ENCODE data around the gene SYNDIG1.

SYNDIG1 gene

DNA sequence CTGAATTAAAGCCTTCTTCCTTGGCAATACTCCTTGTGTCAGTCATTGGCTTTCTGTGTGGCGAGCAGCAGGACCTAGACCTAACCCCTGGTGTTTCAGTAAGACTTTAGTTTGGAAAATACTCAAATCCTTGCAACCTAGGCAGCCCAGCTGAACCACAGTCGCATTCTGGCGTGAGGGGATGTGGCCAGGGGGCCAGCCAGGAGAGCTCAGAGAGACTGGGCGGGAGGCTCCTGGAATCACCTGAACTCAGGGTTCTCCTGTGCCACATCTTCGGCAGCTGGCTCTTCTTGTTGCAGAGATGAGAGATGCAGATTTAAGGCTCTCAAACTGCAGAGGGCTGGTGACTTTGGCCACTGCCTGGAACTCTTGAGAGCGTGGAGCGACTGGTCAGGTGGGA is 102.7 kb downstream of the SYNDIG1 start:
- DNase-seq: no peak

DNA sequence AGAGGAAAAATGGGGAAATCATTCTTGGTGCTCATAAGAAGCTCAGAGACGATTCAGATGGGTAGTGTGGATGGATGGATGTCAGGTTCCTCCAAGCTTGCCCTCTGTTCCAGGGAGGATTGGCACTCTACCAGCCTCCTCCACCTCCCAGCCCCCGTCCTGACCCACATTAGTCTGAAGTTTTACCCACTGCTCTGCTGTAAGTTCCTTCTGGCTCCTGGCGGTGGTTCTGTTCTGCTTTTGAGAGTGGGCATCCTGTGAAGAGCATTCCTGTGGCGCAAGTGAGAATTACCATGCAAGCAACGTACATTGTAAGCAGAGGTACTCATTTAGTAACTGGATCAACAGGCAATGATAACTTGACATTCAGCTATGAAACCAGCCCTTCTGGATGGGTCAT is 103.4 kb downstream of the SYNDIG1 start:
- no peak for DNase-seq

GRCh38 chr20:24573557-24573956 is 104.1 kb downstream of the SYNDIG1 start:
- no peak for DNase-seq

DNA sequence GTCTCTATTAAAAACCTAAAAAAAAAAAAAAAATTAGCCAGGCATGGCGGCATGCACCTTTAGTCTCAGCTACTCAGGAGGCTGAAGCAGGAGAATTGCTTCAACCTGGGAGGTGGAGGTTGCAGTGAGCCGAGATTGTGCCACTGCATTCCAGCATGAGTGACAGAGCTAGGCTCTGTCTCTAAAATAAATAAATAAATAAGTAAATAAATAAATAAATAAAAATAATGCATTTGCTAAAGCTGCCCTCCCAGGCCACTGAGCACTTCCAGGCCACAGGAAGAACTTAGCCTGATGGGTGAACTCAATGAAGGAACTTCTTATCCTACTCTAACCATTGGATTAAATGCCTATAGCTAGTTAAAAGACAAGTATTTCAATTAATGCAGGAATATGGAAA is 104.9 kb downstream of the SYNDIG1 start:
- no peak for DNase-seq

- no peak for DNase-seq
These were observed 105.4 kb downstream of the SYNDIG1 start for GRCh38 chr20:24574797-24575196.

GRCh38 chr20:24575811-24576210 is 106.4 kb downstream of the SYNDIG1 start:
- DNase-seq: no peak

DNA sequence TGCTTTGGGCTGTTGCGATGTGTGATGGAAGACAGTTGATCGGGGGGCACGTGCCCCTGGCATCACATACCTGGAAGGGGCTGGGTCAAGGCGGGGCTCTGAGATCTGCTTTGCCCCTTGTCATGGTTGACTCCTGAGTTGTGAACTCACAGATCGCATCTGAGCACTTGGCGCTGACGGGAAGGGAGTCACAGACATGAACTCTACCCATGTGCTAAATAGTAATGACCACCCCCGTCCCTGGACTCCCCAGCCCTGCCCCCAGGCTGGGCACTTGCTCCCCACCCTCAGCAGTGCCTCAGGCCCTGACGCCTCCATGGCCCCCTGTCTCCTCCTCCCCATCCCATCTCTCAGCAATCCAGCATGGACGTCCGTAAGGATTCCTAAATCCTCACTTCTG is 107.0 kb downstream of the SYNDIG1 start:
- DNase-seq: no peak

DNA sequence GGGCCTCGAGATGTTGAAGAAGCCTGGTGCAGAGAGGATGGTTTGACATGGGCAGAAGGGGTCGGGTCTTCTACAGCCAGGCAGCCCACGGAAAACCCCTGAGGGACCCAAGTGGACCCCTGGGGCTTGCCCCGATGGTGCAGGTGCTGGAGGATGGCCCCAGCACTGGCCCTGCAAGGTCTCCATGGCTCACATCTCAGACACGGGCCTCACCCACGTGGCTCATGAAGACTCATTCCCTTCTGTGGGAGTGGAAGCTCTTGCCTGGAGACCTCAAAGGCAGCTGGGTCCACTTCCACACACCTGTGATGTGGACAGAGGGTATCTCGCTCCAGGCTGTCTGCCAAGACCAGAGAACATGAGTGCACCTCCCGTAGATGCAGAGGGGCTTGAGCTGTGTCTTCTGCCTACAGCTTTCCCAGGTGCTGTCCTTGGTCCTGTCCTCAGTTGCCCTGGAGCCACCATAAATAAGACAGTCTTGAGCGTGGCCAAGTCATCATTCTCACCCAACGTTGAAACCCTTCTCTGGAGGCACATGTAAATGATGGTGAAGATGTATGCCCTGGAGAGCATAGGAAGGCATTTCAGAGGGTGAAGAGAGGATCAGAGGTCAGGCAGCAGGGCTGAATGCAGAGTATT is 108.0 kb downstream of the SYNDIG1 start:
- DNase-seq: no peak

GRCh38 chr20:24578567-24579415 is 109.4 kb downstream of the SYNDIG1 start:
- no peak for DNase-seq

- DNase-seq: no peak
These were observed 110.0 kb downstream of the SYNDIG1 start for GRCh38 chr20:24579475-24579874.

DNA sequence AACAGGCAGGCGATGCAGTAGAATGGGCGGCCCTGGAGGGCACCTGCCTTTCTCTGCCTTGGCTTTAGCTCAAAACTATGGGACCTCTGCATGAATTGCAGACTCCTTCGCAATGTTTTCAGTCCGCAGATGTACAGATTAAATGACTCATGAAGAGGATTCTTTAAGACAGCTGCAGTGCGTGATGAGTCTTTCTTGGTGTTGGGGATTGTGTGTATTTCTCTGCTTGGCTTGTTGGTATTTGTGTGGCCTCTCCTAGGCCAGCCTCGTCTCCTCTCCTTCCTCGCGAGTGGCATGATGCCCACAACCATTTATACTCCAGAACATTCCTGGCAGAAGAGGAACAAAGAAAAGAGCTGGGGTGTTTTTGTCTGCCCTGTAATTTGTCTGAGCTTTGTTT is 110.6 kb downstream of the SYNDIG1 start:
- DNase-seq: no peak

DNA sequence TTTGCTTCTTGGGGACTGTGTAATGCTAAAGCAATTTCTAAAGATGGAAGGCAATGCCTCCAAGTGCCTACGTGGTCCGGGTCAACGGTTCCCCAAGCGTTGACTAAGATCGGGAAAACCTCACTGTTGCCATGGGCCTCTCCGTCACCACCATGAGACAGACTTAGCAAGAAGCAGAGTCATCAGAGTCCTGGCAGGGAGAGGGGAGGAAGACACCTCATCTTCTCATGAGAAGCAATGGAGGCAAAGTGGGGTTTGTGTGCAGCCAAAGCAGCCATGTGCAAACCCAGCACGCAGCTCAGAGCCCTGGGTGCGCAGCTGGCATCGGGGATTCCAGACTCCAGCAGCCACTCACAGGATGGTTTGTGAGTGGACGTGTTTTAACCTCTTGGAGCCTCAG is 111.4 kb downstream of the SYNDIG1 start:
- no peak for DNase-seq

- DNase-seq: no peak
These were observed 112.2 kb downstream of the SYNDIG1 start for GRCh38 chr20:24581443-24582170.

- no peak for DNase-seq
These were observed 113.1 kb downstream of the SYNDIG1 start for GRCh38 chr20:24582373-24583168.

DNA sequence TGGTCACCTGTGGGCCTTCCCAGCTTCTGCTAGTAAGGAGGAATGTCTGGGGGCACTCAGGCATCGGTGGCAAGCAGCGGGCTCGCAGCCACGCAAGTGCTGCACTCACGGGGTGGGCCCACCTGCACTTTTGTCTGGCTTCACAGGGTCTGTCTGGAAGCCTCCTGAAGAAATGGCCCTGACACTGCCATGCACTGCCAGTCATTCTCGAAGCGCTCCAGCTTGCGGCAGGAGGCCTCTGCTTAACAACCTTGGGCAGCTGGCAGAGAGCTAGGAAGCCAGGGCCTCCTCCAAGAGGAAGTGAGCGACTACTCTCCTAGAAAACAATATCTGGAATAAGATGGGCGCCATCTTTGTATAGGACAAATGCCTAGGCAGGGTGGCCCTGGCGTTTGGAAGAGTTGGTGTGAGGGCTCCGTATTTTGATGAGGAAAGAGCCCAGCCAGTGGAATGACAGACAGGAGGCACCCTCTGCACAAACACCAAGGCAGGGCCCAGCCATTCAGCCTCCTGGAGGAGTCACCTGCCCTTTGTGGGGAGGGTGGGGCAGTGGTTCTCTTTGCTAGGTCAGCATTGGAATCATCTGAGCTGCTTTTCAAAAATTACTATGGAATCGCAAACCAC is 113.9 kb downstream of the SYNDIG1 start:
- no peak for DNase-seq

- DNase-seq: no peak
These were observed 114.6 kb downstream of the SYNDIG1 start for GRCh38 chr20:24584078-24584477.

GRCh38 chr20:24584538-24585356 is 115.3 kb downstream of the SYNDIG1 start:
- no peak for DNase-seq

DNA sequence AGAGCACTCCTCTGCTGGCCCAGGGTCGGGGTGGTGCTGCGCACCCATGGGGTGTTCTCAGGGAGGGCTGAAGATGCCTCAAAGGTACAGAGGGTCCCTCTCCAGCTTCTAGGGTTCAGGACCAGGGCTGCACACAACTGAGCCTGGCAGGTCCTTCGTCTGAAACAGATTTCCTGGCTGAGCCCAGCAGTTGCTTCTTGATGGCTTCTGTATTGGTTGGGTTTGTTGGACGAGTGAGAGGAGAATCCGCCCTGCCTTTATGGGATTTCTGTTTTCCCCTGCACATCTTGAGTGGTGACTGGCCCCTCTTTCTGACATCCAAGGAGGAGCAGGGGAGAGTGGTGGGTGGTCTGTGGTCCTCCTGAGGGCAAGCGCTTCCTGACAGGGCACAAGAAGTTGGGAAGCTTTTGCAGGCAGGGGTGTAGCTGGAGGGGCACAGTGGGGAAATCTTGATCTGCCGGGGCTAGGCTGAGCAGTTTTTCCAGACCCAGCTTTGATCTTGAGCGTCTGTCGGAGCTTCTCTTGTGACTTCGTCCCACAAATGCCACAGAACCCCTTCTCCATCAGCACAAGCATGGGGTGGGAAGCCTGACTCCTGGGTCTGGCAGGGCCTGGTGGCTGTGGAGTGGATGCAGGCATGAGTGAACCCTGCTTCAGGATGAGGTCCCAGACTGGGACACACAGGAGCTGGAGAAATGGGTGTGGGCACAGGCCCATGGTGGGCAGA is 116.5 kb downstream of the SYNDIG1 start:
- DNase-seq: no peak

GRCh38 chr20:24586523-24586840 is 117.1 kb downstream of the SYNDIG1 start:
- DNase-seq: no peak

DNA sequence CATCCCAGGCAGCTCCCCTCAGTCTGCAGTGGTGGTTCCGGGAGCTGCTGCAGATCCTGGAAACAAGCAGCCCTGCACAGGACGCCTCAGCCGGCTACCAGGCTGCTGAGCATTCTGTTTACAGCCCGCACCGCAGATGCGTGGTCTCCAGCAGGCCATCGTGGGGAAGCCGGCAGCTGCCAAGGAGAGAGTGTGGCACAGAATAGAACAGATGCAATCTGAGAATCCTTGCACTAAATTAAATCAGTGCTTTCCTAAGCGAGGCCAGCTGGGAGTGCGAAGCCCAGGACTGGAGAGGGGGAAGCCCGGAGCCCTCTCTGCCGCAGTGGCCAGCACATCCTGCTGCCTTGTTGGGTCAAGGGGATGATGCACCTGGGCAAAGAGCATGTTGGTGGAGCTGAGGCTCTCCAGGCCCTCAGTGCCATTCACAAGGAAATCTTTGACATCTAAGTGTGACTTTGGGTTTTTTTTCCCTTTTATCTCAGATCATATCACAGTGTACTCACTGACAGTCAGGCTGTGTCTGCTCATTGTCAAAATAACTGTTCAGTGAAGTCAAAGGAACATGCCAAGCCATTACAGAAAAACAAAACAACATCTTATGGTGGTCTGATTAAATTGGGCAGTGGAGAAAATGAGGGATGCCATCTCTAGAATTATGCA is 118.1 kb downstream of the SYNDIG1 start:
- no peak for DNase-seq

Measured in NCI-H1930 (cell line).